ENCODE measurements around the gene USP3. TPM values are rescaled to one million over a fixed set of nuclear protein-coding genes. Genes with fewer than 3 reads are reported as not detected.

USP3 gene
- total and polyA plus RNA-seq, 2 of the 4 experiments (the other 2 are of a cell fraction): 17.3 to 52.3 TPM

DNA sequence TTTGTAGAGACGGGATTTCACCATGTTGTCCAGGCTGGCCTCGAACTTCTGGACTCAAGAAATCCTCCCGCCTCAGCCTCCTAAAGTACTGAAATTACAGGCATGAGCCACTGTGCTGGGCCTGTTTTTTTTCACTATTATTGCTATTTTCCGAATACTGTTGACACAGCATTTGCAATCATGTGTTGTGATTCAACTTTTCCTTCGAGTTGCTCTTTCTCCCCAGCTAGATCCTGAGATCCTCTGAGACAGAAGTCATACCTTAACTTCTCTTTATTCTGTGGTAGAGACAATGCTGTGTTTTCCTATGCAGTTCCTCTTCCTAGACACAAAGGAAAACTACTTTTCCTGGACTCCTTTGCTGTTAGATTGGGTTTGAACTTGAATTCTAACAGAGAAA, 46.4 kb upstream of the USP3 start:
- no peak for ATAC-seq (ENCODE audit: low read depth)
- no peak overlapping the region for H4K91ac ChIP-seq (ENCODE audit: insufficient read depth, low read depth, low read length)
- intact Hi-C loops (cut with micrococcal nuclease) (no loop called here), in situ Hi-C loops (cut with MboI; ENCODE audit: low sequenced_read_pairs) (no loop called here), dilution Hi-C loops (cut with HindIII; ENCODE audit: low sequenced_read_pairs, unreplicated experiment) (no loop called here)
- H3K79me1 ChIP-seq (ENCODE audit: low read depth in 1 of 2, low read length in 2 of 2): no peaks in the 10 kb centered on the region
- BruUV-seq (replicated peaks): no TSS peak
- H3K9me3 ChIP-seq (ENCODE audit: control insufficient read depth, insufficient read depth, low read length): peaks cover 2% of the 10 kb centered on the region
- no peak overlapping the region for H4K5ac ChIP-seq (ENCODE audit: low read depth, low read length)
- no peak overlapping the region for H3K14ac ChIP-seq (replicated peaks; ENCODE audit: low read depth, low read length)
- no peaks in the 10 kb centered on the region; the same call in 1 of the 2 replicates for H3K9me1 ChIP-seq (ENCODE audit: insufficient read depth, low read length)
- H3K27ac ChIP-seq (ENCODE audit: insufficient read depth, low read length): no peak overlapping the region
- H2BK20ac ChIP-seq (ENCODE audit: low read depth, low read length): no peak overlapping the region
- no peak overlapping the region for H3K4ac ChIP-seq (ENCODE audit: low read depth, low read length)
- WGBS, 2 experiments (ENCODE audit: extremely low coverage in 2 of 2, insufficient read length in 1 of 2): 100% methylated on average over 3 of the region's 5 CpGs; no CpG with 5 or more reads in 1 of the 2 experiments
- H3K4me2 ChIP-seq (ENCODE audit: low read depth, low read length): no peak overlapping the region
- H4K20me1 ChIP-seq (ENCODE audit: insufficient read depth, low read length): no peaks in the 10 kb centered on the region
- H2AFZ ChIP-seq (replicated peaks; ENCODE audit: low read length, poor library complexity): no peak overlapping the region
- no peak overlapping the region for H3K9ac ChIP-seq (ENCODE audit: low read depth, low read length)
- no peak overlapping the region for H2AK5ac ChIP-seq (ENCODE audit: low read depth, low read length)
- H2BK15ac ChIP-seq (ENCODE audit: low read depth, low read length): no peak overlapping the region
- no peak overlapping the region for H2BK5ac ChIP-seq (ENCODE audit: low read depth, low read length, poor library complexity, severe bottlenecking)
- H3K23ac ChIP-seq (ENCODE audit: low read depth, low read length): no peak overlapping the region
- ChIA-PET POLR2A (ENCODE audit: unreplicated experiment) (no interaction called here), CTCF (no interaction called here)
- TF ChIP-seq MAZ (IDR thresholded peaks at IDR 0.05; ENCODE audit: borderline replicate concordance, low read depth, low read length) (no peak), MAFK (IDR thresholded peaks at IDR 0.05; ENCODE audit: low read depth, low read length) (peak; percentile 32; the same call in 1 of the 2 replicates), CHD1 (IDR thresholded peaks at IDR 0.05; ENCODE audit: low read depth, low read length) (no peak), CEBPB (IDR thresholded peaks at IDR 0.05; ENCODE audit: low read depth, low read length) (no peak)
- no peaks in the 10 kb centered on the region for H3K36me3 ChIP-seq (ENCODE audit: control insufficient read depth, insufficient read depth, low read length)
- no peak overlapping the region for H2BK120ac ChIP-seq (ENCODE audit: low read depth, low read length)
- H4K8ac ChIP-seq (ENCODE audit: low read depth in 2 of 2, low read length in 2 of 2): no peak overlapping the region
- H3K56ac ChIP-seq (ENCODE audit: extremely low read depth, insufficient read depth, low read length): no peak overlapping the region
- H3K18ac ChIP-seq (ENCODE audit: low read depth, low read length): no peak overlapping the region
- H3K4me1 ChIP-seq (ENCODE audit: control insufficient read depth, insufficient read depth, low read length): peaks cover 11% of the 10 kb centered on the region
- H3K27me3 ChIP-seq (ENCODE audit: control insufficient read depth, insufficient read depth, low read length): no peaks in the 10 kb centered on the region; the same call in 1 of the 2 replicates
- no peak for DNase-seq
- no peak overlapping the region for H3K4me3 ChIP-seq (ENCODE audit: insufficient read depth, low read depth, low read length)
- H2AK9ac ChIP-seq (replicated peaks; ENCODE audit: low read depth, low read length, poor library complexity): no peak overlapping the region
